ENCODE data around the gene UBE2H.

DNA sequence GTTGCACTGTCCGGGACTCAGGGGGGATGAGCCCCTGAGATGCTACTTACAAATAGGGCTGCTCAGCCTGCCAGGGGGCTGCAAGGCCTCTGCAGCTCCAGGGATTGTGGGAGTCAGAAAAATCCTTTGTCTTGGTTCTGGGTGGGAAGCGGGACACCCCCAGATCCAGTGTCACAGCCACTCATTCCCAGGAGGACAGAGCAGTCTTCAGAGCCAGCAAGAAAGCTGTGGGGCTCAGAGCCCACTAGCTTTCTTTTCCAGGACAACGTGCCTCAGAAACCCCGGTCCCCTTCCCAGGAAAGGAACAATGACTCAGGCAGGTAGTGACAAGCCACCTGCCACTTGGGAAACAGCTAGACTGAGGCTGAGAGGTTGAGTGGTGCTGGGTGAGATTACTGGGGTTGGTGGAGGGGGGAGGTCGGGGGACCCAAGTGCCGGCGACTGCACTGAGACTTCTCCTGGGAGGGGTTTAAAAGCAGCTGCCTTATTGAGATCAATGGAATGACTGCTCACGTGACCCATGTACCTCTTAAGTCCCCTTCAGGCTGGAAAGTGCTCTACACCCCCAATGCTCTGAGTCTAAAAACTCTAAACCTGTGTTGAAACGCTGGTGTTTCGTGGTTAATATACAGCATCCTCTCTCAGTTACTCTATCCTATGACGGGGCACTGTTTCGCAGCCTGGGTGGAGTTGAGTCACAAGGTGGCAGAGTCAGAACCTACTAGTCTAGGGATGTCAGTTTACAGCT is 123.6 kb downstream of the UBE2H start:
- TF ChIP-seq, protein P1, sequence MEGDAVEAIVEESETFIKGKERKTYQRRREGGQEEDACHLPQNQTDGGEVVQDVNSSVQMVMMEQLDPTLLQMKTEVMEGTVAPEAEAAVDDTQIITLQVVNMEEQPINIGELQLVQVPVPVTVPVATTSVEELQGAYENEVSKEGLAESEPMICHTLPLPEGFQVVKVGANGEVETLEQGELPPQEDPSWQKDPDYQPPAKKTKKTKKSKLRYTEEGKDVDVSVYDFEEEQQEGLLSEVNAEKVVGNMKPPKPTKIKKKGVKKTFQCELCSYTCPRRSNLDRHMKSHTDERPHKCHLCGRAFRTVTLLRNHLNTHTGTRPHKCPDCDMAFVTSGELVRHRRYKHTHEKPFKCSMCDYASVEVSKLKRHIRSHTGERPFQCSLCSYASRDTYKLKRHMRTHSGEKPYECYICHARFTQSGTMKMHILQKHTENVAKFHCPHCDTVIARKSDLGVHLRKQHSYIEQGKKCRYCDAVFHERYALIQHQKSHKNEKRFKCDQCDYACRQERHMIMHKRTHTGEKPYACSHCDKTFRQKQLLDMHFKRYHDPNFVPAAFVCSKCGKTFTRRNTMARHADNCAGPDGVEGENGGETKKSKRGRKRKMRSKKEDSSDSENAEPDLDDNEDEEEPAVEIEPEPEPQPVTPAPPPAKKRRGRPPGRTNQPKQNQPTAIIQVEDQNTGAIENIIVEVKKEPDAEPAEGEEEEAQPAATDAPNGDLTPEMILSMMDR (IDR thresholded peaks at IDR 0.05; ENCODE audit: low read depth, low read length, missing input control): no peak
- TF ChIP-seq, protein P2, sequence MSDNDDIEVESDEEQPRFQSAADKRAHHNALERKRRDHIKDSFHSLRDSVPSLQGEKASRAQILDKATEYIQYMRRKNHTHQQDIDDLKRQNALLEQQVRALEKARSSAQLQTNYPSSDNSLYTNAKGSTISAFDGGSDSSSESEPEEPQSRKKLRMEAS (IDR thresholded peaks at IDR 0.05): no peak
- TF ChIP-seq TAF1 (conservative IDR thresholded peaks at IDR 0.05) (no peak), HNF4G (IDR thresholded peaks at IDR 0.05) (no peak), JUND (IDR thresholded peaks at IDR 0.05) (no peak), SP1 (IDR thresholded peaks at IDR 0.05) (no peak), YY1 (IDR thresholded peaks at IDR 0.05) (no peak), EGR1 (IDR thresholded peaks at IDR 0.05; ENCODE audit: low read depth in 2 of 2) (no peak), RAD21 (IDR thresholded peaks at IDR 0.05) (no peak), GABPA (IDR thresholded peaks at IDR 0.05 in 1 of 2, conservative IDR thresholded peaks at IDR 0.05 in 1 of 2) (no peak), FOXA1 (IDR thresholded peaks at IDR 0.05) (no peak)
- TF ChIP-seq, protein P3, sequence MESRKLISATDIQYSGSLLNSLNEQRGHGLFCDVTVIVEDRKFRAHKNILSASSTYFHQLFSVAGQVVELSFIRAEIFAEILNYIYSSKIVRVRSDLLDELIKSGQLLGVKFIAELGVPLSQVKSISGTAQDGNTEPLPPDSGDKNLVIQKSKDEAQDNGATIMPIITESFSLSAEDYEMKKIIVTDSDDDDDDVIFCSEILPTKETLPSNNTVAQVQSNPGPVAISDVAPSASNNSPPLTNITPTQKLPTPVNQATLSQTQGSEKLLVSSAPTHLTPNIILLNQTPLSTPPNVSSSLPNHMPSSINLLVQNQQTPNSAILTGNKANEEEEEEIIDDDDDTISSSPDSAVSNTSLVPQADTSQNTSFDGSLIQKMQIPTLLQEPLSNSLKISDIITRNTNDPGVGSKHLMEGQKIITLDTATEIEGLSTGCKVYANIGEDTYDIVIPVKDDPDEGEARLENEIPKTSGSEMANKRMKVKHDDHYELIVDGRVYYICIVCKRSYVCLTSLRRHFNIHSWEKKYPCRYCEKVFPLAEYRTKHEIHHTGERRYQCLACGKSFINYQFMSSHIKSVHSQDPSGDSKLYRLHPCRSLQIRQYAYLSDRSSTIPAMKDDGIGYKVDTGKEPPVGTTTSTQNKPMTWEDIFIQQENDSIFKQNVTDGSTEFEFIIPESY (IDR thresholded peaks at IDR 0.05): no peak
- TF ChIP-seq, protein P4, sequence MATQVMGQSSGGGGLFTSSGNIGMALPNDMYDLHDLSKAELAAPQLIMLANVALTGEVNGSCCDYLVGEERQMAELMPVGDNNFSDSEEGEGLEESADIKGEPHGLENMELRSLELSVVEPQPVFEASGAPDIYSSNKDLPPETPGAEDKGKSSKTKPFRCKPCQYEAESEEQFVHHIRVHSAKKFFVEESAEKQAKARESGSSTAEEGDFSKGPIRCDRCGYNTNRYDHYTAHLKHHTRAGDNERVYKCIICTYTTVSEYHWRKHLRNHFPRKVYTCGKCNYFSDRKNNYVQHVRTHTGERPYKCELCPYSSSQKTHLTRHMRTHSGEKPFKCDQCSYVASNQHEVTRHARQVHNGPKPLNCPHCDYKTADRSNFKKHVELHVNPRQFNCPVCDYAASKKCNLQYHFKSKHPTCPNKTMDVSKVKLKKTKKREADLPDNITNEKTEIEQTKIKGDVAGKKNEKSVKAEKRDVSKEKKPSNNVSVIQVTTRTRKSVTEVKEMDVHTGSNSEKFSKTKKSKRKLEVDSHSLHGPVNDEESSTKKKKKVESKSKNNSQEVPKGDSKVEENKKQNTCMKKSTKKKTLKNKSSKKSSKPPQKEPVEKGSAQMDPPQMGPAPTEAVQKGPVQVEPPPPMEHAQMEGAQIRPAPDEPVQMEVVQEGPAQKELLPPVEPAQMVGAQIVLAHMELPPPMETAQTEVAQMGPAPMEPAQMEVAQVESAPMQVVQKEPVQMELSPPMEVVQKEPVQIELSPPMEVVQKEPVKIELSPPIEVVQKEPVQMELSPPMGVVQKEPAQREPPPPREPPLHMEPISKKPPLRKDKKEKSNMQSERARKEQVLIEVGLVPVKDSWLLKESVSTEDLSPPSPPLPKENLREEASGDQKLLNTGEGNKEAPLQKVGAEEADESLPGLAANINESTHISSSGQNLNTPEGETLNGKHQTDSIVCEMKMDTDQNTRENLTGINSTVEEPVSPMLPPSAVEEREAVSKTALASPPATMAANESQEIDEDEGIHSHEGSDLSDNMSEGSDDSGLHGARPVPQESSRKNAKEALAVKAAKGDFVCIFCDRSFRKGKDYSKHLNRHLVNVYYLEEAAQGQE (IDR thresholded peaks at IDR 0.05): no peak
- TF ChIP-seq, protein P5, sequence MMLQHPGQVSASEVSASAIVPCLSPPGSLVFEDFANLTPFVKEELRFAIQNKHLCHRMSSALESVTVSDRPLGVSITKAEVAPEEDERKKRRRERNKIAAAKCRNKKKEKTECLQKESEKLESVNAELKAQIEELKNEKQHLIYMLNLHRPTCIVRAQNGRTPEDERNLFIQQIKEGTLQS (IDR thresholded peaks at IDR 0.05): no peak
